RKO (cell line): ENCODE measurements around the gene PPP6R2.

Experiments used
- DNase-seq: peaks from one replicate; pipeline ENCODE4 v3.0.0-alpha.2; 2016; ENCODE audit warnings: low spot score

Gene PPP6R2, protein sequence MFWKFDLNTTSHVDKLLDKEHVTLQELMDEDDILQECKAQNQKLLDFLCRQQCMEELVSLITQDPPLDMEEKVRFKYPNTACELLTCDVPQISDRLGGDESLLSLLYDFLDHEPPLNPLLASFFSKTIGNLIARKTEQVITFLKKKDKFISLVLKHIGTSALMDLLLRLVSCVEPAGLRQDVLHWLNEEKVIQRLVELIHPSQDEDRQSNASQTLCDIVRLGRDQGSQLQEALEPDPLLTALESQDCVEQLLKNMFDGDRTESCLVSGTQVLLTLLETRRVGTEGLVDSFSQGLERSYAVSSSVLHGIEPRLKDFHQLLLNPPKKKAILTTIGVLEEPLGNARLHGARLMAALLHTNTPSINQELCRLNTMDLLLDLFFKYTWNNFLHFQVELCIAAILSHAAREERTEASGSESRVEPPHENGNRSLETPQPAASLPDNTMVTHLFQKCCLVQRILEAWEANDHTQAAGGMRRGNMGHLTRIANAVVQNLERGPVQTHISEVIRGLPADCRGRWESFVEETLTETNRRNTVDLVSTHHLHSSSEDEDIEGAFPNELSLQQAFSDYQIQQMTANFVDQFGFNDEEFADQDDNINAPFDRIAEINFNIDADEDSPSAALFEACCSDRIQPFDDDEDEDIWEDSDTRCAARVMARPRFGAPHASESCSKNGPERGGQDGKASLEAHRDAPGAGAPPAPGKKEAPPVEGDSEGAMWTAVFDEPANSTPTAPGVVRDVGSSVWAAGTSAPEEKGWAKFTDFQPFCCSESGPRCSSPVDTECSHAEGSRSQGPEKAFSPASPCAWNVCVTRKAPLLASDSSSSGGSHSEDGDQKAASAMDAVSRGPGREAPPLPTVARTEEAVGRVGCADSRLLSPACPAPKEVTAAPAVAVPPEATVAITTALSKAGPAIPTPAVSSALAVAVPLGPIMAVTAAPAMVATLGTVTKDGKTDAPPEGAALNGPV

DNA sequence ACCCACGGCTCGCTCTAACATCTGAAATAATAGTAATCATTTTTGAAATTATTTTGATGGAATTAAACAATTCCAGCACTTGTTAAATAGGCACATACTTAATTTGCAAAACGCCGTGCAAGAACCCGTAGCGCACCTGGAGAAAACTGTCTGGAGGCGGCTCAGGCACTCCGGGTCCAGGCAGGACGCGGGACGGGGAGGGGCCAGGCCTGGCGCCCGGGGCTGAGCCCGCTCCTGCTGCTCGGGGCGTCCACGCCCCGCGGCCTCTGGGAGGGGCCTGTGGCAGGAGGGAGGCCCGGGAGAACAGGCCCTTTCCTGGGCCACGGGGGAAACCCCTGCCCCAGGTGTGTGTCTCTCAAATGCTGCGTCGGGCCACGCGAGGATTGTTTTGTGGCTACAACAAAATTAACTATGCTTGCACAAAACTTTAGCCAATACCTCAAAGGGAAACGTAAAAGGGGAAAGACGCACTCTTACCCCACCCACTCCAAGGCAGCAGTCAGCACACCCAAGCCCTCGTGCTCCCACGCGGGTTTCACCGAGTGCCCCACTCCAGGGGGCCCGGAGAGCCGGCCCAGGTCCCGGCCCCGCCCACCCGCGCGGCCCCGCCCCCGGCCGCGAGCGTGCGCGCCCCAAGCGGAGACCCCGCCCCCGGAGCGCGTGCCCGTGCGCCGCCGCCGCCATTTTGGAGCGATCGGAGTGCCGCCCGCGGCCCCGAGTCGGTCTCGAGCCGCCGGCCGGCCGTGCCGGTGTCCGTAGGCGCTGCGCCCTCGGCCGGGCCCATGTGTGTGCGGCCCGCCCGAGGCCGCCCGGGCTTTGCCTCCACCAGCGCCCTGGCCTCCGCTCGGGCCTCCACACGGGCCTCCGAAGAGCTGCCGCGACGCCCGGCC lies at the start of gene PPP6R2:
TSS of gene PPP6R2 (plus strand) at position 677 of the 890 bp plus-strand sequence. CDS start 50,582 bp downstream, outside the sequence.
- DNase-seq: peak; percentile 73

DNA sequence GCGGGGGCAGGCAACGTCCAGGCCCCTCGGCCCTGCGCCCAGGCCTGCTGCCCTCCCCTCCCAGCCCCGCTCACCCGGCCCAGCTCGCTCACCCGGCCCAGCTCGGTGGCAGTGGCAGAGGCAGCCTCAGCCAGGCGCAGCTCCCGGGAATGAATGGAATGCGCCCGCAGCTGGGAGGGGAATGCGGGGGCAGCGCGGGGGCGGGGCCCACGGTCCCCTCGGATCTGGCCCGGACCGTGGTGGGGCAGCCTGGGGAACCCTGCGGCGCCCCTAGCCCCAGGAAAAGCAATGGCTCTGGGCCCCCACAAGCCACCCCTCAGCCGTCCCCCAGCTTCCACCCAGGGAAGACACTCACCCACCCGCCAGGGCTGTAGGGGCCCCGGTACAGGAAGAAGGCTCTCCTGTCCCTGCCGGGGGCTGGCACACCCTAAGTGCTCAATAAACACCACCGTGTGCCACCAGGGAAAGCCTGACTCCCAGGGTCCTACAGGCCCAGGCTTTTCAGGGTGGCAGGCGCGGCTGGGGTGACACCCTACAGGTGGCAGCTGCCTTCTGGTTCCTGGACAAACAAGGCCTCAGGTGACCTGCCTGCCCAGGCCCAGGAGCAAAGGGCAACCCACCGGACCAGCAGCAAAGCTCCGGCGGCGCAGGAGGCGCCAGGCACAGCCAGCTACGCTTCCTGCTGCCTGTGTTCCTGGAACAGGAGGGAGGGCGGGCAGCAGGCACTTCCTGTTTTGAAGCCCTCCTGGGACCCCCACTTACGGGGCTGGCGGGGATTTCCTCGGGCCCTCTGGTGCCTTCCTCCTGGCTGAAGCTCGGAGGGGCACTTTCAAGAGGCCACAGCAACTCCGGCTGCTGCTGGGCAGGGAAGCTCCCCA lies 49.4 kb upstream of the PPP6R2 start:
- no peak for DNase-seq

DNA sequence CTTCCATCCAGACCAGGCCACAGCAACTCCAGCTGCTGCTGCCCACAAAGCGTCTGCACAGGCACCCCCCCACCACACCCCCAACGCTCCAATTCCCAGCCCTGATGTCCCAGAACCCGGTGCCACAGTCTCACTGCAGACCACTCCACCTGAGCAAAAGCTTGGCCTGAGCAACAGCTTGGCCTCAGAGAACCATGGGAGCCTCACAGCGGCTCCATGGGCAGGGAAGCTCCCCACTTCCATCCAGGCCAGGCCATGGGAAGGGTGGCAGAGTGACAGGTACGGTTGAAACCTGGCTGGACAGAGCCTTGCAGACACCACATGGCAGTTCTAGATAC lies 48.8 kb upstream of the PPP6R2 start:
- no peak for DNase-seq

DNA sequence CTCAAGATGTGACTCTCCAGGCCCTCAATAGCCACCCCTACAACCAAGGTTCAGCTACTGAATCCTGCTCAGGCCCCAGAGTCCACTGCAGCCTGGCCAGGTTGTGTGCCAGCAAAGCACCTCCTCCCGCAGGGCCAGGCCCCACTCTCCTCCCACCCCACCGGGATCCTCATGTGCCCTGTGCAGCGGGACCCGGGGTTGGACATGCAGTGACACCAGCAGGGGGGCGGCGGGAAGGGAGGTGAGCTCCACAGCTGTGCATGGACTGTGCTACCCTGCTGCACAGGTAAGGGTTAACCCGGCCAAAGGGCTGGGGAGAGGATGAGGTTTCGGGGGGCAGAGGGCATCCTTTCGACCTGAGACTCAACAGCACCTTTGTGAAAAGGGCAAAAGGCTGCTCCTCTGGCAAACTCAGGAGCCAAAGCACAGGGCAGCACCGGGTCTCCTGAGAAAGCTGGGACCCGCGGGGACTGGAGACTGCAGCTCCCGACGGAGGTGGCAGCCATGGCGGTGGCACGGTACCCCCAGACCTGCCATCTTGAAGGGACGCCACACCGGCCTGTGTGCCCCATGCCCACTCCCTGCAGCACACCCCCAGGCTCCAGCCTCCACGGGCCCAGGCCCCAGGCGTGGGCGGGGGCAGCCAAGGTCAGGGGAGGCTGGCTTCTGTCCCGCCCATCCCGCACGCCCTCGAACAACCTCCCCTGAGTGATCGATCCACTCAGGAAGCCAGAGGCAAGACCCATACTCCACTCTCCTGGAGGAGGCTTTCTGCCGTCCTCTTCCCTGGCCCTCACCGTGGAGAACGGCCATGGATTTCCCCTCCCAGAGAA lies 46.3 kb upstream of the PPP6R2 start:
- no peak for DNase-seq

DNA sequence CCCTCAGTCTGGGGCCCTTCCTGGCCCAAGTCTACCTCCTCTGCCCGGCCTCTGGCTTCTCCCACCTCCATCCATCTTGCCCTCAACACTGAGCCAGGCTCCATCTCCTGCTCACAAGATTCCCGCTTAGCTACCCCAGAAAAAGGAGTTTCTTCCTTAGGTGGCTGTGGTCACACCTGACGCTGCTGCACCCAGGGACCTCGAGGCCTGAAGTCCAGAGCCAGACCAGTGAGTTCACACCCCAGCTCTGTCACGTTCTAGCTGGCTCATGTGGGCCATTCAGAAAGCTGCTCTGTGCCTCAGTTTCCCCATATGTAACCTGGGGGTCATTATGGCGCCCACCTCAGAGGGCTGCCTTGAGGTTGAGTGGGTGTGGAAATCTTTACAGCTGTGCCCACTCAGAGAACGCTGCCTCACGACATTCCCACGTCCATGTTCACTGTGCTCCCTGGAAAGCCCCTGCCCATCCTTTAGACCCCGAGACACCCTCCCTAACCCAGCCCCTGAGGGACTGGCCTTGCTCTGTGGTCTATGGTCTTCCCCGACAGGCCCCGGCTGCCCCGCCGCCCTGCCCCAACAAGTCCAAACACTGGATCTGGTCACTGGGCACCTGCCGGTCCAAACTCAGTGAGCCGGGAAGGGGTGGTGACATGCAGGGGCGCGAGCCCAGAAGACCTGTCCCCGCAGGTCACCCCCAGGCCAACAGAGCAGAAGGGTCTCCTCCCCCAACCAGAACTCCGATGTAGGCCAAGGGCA lies 45.4 kb upstream of the PPP6R2 start:
- DNase-seq: no peak

DNA sequence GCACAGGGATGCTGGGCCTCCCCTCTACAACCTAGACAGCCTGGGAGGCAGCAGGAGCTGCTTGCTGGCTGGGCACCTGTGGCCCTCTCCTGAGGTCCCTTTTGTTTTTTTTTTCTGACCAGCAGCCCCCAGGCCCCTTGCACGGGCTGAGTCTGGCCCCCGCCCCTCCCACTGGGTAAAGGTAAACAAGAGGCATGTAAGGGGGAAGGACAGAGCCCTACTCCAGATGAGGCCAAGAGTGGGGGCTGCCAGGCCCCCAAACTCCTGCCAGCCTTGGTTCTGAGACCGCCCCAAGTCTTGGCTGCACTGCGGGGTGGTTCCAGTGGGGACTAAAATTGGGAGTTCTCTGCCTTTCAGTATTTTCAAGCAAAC lies 44.9 kb upstream of the PPP6R2 start:
- no peak for DNase-seq

DNA sequence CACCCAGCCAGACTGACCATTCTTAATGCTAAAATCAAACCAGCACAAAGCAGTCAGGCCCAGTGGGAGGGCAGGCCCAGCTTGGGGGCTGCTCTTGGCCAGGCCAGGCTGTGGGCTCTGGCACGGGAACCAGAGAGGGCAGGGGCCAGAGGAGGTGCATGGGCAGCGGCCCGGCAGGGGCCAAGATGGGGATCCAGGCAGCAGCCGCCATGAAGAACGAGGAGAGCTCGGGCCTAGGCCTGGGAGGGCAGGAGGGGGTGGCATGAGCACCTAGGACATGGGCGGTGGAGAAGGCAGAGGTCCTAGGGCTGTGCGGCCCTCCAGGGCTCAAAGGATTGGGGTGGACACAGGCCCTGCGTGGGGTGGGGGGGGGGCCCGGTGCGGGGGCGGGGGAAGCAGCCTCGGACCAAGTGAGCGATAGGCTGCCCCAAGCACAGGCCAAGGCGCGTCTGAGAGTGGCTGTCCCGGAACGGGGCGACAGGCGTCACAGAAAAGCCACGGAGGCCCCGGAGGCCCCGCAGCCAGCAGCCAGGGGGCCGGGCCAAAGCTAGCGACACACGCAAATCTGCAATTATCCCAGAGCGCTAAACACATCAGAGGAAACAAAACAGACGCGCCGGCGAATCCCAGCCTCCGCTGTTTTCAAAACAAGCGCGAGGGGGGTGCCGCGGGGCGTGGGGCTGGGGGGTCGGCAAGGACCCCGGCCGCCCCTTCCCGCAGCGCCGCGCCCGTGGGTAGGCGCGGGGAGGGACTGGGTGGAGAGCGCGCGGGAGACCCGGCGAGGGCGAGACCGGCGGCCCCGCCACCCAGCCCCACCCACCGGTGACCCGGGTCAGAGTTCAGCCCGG lies 44.0 kb upstream of the PPP6R2 start:
- no peak for DNase-seq

DNA sequence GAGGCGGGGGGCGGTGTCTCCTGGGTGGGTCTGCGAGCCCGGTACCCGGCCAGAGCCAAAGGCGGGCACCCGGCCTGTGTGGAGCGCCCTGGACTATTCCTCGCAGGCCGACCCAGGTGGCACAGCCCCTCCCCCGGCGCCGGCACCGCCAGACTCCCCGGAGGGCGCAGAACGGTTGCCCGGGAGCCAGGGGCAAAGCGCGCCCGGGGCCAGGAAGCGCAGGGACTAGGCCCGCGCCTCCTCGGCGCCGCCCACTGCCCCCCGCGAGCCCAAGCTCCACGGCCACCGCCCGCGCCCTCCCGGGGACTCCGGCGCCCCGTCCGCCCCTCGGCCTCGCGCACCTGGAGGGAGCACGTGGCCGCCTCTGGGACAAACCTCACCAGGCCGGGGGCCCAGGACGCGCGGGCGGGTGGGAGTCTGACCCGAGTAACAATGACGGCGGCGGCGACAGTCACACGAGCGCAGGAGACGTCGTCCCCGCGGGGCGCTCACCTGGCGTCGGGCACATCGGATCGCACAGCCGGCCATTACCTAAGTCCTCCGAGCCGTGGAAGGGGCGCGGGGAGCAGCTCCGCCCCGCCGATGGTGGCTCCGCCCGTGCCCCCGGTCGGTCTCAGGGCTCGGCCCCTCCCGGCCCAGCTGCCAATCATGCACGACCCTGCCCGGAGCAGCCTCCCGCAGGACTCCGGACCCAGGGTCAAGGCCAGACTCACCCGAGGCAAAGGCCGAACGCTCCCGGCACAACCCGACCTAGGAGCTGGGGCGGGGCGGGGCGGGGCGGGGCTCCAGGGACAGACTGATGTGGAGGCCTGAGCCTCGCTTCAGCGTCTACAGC lies 43.1 kb upstream of the PPP6R2 start:
- no peak for DNase-seq

DNA sequence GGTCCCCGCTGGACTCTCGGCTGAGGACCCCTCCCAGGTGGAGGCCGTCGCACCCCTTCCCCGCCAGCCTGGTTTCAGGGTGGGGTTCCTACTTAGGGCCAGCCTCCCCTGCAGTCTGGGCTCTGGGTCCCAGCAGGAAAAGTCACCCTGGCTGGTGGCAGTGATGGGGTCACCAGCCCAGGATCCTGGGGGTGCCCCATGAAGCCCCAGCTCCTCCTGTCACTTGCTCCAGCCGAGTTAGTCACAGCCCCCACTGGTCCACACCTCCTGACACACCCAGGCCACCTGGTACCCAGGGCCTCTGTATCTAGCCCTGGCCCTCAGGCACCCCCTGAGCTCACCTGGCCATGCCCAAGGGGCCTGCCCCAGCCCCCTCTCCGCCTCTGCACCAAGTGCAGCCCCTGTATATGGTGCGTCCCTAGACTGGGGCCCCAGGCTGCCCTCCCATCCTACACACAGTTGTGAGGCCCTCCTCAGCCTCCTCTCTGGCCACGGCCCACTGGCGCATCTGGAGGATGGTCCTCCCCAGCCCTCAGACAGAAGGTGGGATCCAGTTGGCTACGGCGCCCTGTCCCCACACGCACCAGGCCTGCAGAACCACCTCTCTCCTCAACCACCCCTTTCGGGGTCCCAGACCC lies 42.4 kb upstream of the PPP6R2 start:
- no peak for DNase-seq

DNA sequence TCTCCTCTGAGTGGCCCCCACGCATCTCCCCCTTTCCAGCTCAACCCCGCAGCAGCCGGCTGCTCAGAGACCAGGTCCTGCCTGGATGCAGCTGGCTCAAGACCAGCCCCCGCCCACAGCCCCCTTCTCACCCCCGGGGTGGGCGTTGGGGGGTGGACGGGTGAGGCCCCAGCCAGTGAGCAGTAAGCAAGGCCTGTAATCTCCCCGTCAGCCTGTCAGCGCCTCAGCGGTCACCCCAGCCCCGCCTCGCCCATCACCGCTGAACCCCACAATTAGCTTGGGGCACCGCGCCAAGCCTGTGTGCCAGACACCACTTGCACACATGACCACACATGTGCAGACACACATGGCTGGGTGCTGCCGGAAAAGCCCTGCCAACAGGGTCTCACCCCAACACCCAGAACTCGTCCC lies 41.5 kb upstream of the PPP6R2 start:
- no peak for DNase-seq

DNA sequence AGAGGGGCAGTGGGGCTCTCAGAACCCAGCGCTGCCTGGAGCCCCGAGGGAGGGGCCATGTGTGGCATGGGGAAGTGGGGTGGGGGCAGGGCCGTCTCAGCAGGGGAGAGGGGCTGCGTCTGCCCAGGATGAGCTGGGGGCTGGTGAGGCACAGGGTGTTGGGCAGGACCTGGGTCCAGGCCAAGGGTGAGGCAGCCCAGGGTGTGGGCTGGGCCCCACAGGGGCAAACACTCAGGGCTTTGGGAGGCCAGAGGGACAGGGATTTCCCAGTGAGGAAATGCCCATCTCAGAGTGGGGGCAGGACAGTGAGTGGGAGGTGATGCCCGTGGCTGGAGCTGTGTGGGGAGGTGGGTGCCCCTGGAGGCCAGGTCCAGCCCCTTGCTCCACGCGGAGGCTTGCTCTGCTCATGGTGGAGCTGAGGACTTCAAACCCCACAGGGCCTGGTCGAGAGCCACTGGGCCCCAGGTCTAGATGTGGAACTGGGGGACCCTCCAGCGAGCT lies 41.0 kb upstream of the PPP6R2 start:
- no peak for DNase-seq

DNA sequence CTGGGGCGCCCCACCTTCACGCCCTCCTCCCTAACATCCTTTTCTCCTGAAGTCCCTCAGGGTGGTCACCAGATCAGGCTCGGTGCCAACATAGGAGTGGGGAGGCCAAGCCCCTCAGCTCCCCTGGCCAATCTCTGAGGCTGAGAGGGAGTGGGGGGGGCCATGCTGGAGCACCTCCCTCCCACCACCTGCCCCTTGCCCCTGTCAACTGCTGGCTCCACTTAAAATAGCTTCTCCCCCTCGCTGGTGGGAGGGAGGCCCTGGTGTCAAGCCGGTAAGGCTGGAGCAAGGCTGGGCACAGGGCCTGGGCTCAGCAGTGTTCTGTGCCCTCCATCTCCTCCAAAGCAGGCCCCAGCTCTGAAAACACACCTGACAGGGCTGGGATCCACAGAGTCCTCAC lies 40.6 kb upstream of the PPP6R2 start:
- no peak for DNase-seq

DNA sequence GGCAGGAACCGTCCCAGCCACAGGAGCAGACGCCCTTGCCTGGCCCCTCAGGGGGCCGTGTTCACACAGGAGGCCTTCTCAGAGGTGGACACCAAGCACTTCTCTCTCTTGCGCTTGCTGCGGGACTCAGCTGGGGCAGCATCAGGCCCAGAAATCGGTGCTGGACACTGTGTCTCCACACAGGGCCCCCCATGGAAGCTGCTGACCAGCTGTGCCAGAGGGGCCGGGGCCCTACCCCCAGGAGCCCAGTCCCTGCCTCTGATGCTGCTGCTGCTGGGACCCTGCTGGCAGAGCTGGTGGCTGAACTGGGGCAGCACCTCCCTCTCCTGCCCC lies 39.6 kb upstream of the PPP6R2 start:
- no peak for DNase-seq

DNA sequence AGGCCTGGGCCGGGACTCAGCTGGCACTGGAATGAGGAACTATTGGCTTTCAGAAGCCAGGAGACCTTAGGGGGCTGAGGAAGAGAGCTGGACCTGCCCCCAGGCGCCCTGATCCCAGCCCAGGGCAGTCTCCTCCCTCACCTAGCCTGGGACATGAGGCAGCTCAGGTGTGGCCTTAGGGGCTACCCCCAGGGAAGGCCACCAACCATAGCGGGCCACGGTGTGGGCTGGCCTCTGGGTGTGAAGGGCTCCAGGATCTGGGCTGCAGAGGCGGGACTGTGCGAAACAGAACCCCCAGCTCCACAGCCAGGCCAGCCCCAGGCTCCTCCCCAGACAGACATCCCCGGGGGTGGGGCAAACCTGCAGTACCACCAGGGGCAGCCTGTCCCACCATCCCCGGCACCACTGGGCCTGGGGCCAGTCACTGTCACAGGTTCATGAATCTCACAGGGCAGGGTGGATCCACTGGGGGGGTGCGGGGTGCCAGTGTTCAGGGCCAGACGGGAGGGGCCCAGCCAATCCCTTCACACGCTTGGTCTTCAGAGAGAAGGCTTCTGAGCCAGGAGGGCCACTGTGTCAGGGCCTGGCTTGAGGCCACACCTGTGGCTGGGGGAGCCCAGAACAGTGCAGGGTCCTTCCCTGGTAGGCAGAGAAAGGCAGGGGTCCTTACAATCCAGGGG lies 39.1 kb upstream of the PPP6R2 start:
- no peak for DNase-seq

DNA sequence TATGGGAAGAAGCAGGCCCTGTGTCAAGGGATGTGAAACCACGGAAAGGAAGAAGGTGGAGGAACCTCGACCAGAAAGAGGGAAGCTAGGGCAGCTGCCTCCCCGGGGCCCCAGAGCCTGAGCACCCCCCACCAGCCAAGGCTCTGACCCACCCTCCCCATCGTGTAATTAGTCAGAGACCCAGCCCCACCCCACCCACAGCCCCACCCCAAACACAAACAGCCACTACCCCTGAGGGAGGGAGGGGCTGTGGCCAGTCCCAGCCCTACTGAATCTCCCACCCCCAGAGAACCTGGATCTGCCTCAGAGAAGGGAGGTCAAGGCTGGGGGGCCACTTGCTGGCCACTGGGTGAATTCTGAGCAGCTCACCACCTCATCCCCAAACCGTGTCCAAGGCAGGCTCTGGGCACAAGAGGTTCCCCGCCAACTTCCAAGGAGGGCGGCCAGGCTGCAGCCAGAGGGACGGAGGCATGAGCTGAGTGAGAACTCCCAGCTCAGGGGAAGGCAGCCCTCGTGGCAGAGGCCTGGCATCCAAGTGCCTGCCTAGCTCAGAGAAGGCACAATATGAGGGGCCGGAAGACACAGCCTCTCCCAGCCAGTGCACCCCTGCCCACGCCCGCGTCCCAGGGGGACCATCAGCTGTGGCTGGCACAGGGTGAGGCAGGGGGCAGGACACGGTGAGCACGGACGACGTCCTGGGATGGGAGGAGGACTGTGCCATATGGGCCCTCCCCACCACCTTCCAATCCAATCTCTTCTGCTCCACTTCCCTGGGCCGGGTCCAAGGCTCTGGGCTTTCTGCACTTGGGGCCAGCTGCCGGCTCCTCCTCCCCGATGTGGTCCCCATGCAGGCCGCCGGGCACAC lies 38.4 kb upstream of the PPP6R2 start:
- no peak for DNase-seq
